GM18861 (cell line): ENCODE data around the gene SV2B.

Experiments
- ATAC-seq: cut with Tn5 transposase; IDR thresholded peaks from one replicate; pipeline ENCODE4 v1.9.1; 2021; ENCODE audit not compliant: unreplicated experiment

The SV2B gene

DNA sequence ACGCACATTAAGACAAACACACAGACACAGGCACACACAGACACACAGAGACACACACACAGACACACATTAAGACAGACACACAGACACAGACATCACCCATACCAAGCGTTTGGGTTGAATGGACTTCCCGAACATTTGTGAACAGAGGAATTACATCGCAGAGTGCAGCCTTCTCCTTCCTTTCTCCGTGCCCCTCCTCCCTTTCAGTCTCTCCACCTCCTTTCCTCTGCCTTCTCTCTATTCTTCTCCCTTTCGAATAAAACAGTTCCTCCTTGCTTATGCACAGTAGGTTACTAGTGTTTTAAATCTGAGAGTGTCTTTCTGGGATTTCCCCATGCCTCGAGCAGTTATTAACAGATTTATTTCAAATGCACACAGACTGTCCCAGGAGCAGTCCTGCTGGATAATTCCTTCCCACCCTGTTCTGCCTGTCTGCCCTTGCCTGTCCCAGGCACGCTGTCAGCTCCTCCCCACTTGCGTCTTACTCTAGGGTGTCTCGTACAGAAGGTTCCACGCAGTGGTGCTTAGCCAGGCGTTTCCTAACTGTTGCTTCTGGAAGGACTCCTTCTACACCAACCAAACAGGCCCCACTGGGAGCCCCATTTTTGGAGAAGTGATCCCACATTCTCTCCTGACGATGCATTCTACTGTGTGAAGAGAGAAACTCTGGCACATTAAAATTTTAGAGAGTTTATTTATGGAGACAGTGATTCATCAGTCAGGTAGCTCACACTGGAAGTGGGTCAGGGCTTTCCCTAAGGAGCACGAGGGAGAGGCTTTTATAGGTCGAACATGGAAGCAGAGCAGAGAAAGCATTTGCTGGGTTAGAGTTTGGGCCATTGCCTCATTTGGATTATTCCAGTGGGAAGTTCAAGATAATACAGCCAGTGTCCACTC lies 163.8 kb downstream of the SV2B start:
- ATAC-seq, result no peak

DNA sequence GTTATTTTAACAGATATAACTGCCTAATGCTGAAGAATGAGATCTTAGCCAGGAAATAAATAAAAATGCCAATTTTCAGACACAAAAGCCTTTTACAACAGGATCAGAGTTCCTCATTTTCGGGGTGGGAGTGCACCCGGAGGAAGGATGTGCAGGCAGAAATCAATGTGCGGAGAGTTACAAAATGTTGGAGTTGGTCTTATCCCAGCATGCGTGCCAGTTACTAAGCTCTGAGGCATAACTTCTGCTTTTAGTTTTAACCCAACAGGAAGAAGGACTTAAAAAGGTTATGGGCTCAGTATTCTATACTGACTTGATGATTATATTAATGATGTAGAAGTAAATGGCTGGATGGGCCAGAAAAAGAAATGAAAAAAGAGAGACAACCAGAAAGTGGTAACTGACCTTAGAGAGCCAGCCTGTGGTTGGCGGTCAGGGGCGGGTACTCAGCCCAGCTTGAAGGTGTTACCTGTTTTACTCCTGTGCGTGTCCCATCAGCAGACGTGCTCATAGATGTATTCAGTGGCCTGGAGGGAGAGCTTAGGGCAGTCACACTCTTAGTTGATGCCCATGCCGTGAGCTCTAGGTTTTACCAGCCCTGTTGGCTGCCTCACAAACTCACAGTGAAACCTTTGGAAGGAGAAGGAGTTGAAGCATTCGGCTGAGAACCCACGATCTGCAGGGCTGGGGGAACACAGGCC lies 164.7 kb downstream of the SV2B start:
- no peak for ATAC-seq

DNA sequence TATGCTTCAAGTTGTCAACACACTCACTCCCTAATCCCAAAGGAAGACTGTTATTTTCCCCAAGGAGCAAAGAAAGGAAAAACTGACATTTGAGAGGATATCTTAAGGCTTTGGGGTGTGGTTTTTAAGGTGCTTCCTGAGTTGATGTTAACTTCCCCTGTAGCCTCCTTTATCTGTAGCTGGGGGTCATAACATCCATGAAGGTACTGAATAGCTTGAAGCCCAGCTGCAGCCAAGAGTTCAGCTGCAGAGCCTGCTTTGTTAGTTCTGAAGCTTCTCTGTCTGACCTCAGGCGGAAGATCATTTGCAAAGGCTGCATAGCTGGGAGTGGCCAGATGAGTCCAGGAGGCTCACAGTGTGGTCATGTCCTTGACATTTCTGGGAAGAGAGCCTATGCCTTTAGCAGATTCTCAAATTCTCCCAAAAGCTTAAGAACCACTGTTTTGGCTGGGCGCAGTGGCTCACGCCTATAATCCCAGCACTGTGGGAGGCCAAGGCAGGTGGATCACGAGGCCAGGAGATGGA lies 165.4 kb downstream of the SV2B start:
- ATAC-seq, result no peak

DNA sequence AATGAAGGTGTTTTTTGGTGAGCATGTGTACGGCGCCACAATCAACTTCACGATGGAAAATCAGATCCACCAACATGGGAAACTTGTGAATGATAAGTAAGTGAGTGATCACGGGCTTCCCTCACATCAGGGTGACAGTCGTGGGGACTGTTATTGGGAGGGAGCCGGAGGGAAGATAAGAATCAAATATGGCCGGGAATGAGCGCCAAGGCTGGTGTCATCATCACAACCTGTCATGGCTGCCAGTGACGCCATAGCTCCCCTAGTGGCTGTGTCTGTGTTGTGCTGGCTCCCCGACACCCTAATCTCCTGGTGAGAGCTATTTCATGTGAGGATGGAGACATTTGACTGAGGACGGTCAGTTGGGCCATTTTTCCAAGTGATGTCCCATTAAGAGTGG lies 168.5 kb downstream of the SV2B start:
- no peak for ATAC-seq

DNA sequence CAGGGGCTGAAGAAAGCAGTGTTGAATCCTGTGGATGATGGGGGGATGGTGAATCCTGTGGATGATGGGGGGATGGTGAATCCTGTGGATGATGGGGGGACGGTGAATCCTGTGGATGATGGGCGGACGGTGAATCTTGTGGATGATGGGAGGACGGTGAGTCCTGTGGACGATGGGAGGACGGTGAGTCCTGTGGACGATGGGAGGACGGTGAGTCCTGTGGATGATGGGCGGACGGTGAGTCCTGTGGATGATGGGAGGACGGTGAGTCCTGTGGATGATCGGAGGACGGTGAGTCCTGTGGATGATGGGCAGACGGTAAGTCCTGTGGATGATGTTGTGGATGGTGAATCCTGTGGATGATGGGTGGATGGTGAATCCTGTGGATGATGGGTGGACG lies 170.7 kb downstream of the SV2B start:
- no peak for ATAC-seq

DNA sequence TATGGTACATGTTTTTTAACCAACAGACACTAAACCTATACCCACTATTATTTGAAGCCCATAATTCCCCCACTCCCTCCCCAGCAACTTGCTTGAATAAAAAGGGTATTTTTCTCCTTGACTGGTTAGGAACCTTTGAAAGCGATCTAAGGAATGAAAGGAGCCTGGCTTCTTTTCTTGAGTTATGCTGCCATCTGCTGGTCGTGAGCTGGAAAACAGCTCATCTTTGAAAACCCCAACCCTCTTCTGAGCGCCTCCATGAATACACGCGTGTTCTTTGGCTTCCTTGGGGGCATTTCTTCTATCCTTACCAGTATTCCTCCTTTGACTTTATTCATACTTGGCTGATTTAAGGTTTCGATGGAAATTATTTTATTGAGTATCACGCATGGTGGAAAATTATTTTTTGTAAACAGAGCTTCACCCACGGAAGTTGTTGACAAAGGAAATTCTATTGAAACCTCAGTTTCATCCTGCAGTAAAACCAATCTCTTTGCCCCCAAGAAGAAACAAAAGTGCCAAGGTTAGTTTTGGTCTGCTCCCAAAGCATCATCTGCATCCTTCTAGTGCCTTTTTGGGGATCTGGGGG lies 171.6 kb downstream of the SV2B start:
- ATAC-seq, result peak; percentile 51

DNA sequence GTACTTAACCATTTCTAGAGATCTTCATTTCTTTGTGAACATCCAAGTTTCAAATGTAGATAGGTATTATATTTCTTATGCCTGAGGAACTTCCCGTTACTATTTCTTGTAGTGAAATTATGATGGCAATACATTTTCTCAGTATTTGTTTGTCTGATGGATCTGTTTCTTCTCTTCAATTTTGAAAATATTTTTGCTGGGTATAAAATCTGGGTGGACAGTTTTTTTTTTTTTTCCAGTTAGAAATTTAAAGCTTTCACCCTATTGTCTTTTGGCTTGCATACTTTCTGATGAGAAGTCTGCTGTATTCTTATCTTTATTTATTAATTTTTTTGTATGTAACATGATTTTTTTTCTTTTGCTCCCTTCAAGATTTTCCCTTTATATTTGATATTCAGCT lies 175.8 kb downstream of the SV2B start:
- ATAC-seq, result no peak

DNA sequence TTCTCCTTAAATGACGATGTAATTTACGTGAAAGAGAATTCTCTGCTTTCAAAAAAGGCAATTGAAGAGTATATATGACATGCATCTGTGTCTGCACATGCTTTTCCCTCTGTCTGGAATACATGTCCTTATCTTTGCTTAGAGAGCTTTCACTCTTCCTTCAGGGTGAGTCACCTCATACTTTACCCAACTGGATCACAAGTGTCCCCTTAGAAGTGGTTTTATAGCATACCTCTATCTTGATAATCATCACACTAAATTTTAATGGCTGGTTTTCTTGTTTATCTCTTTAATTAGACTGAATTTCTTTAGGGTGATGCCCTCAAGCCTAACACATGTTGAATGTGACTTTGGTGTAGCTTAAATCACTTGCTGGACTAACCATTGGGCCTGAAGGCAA lies 178.9 kb downstream of the SV2B start:
- ATAC-seq, result no peak

DNA sequence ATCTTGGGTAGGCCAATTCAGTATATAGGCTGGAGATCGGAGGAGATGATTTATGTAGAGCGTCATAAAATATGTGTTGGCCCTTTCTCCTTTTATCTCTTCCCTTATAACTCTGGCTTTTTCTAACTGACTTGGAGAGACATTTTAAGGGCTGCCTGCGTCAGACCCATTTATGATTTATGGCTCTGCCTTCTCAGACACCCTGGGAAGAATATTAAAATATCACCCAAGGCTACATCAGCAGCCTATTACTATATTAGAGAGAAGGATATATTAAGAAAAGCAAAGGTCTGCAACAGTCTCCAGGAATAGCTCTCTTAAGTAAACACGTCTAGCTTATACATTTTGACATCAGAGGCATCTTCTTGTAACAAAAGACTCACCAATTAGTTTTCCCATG lies 179.4 kb downstream of the SV2B start:
- ATAC-seq, result no peak

DNA sequence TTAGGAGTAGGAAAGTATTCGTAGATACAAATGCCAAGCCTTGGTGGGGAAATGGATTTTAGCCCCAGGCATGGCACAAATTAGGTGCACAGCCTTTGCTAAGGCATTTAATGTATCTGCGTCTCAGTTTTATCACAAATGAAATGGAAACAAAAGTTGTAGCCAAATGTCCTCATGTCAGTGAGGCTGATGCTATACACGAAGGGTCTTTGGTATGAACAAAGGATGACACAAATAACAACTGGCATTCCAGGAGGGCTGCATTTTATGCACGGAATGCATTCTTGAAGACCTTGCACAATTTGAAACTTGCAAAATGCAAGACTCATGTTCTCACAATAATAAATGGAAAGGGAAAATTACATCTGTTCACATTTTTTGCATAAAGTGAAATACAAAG lies 181.9 kb downstream of the SV2B start:
- ATAC-seq, result no peak

DNA sequence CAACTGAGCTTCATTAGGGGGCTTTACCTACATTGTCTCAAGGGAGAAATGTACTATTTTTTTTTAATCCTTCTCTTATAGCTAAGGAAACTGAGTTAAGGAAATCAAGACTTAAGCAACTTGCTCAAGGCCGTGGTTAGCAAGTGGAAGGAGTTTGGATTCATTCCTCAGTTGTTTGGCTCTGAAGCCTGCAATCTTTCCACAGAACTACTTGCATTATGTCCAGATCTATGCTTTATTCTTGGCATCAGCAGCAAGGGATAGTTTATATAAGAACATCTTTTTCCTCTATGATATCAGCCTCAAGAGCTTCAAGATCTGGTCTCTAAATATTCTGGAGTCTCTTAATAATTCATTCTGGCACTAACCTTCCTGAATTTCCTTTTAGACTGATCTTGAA lies 182.4 kb downstream of the SV2B start:
- ATAC-seq, result no peak

DNA sequence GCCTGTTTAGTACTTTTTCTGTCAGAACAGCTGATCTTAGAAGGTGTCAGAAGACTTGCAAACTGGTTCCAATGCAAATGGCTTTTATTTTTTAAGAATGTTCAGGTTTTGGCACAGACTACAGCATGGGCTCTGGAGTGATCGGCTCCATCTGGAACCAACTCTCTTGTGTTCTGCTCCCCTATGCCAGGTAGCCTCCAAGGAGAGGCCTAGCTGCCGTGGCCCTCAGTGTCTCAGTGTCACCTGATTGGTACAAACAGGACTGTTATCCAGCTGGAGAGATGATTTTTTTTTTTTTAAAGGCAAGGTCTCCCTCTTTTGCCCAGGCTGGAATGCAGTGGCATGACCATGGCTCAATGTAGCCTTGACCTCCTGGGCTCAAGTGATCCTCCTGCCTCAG lies 183.1 kb downstream of the SV2B start:
- no peak for ATAC-seq

DNA sequence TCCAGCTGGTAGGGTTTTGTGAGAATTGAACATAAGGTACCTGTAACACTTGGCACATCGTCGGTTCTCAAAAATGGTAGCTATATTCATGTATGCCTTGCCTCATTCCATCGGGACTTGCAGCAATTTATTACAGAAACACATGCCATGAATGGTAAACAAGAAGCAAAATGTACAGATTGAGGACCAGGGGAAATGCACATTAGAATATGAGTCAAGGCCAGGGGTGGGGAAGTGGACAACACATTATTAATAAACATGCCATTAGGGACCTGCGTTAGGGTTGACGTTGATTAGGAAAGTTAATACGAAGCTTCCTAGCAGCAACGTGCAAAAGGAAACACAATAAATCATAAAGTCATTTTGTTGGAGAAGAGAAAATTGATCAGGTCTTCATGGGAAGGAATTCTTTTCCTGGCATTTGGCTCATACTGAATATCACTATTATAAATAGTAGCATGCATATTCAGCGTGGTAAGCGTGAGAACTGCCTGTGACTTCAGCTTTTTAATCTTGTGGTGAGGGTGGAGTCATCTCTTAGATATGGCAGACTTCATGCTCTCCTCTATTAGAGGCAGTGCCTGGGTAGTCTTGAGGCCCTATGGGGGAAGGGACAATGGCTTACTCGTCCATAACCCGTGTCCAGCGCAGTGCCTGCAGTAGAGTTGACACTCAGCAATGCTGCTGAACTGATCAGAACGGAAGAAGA lies 184.9 kb downstream of the SV2B start:
- no peak for ATAC-seq

DNA sequence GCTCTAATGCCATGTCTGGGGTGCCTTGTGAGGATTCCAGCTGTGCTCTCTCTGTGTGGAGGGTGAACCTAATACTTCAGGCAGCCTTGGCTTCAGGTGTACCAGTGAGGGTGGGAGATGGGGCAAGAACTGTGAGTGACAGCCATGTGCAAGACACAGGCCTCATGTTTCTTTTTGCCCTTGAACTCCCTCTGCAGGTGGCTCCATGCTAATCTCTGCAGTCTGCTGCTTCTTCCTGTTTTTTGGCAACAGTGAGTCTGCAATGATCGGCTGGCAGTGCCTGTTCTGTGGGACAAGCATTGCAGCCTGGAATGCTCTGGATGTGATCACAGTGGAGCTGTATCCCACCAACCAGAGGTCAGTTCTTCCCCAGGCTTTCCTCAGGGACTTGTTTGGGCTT lies 189.3 kb downstream of the SV2B start:
- no peak for ATAC-seq

DNA sequence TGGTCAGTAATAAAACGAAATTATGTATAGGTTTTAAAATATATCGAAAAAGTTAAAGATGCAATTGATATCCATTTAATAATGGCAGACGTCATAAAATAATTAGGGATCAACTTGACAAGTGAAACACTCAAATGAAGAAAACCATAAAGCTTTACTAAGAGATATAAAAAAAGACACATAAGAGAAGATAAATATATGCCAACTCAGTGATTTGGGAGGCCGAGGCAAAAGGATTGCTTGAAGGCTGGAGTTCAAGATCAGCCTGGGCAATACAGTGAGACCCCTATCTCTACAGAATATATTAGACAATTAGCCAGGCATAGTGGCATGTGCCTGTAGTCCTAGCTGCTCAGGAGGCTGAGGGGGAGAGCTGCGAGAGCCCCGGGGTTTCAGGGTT lies 190.5 kb downstream of the SV2B start:
- no peak for ATAC-seq

DNA sequence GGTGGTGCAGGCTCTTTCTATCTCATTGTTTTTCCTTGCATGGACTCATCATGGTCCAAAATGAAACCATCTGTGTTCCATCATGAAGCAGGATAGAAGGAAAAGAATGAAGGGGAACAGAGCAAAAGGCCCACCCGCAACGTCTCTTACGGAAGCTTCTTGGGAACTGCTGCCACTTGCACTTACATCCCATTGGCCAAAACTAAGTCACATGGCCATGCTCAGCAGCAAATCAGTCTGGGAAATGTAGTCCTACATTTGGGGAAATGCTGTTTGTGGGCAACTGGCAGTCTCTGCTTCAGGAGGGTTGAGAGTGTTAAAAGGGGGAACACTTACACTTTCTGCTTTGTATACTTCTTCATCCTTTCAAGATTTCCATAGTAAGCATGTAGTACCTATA lies 191.6 kb downstream of the SV2B start:
- peak; percentile 64 for ATAC-seq

DNA sequence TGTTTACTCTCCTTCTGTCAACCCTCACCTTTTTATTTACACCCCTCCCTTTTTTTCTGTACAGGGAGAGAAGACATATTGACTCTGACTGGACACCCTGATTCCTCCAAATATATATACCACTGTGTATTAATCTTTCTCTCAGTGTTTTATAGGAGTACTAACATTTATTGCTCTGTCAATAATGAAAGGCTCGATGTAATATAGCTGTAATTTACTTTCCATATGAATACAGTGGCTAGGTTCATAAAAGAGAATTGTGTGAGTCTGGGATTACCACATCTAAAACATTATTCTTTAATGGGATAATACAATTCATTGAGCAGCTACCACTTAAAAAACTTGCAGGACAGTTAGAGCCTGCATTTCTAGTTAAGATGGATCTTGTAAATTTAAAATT lies 194.3 kb downstream of the SV2B start:
- ATAC-seq, result no peak

DNA sequence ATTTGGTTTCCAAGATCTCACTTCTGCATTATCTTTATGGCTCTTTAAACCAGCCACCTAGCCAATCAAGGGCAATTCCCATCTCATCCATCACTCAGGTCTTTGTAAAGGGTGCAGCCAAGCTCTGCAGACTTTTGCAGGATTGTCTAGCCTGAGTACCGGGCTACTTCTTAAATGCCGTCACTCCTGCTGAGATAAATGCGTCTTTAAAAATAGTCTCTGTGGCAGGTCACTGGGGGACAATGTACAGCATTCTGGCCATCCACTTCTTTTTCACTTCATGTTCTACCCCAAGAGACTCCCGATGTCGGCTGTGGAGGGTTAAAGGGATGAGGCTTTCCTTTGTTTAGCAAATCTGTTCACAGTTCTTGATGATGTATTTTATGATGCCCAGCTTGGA lies 194.7 kb downstream of the SV2B start:
- ATAC-seq, result no peak

DNA sequence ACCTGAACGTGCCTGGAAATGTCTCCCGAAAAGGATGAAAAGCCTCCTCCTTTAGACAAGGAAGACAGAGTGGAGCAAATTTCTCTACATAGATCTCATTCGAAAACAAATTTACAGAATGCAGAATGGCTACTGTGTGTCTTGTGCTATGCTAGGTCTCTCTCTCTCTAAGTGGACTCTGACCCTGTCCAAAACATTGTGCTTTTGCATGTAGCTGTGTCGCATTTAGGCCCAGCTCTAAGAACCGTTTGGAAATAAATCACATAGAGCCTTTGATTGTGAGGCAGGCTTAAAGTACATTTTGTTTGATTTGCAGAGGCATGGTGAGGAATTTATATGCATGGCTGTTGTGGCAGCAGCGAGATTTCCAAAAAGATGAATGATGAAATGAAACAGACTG lies 198.0 kb downstream of the SV2B start:
- ATAC-seq, result no peak

DNA sequence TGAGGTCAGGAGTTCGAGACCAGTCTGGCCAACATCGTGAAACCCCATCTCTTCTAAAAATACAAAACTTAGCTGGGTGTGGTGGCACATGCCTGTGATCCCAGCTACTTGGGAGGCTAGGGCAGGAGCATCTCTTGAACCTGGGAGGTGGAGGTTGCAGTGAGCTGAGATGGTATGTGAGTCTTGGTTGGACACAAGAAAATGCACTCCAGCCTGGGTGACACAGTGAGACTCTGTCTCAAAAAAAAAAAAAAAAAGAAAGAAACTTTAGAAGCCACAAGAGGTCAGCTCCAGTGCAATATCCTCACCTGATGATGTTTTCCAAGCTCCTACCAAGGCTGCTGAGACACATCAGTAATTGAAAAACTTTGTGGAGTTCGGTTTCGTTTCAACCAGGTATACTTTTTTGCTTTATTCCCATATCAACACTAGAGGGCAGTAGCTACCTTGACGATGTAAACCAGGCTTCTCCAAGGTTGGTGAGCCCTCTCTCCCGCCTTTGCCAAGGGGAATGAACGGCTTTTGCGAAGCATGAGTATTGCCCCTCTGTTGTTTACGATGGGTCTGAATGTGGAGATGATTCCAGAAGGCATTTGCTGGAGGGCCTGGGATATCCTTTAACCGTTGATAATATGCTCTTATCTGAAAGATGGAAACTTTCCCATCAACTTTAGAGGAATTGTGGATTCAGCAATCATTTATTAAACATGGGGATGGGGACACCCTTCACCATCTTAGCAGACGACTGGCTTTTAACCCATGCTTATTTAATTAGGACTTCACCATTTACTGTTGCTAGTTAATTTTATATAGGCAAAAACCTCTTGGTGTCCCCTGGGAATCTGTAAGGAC lies 202.8 kb downstream of the SV2B start:
- no peak for ATAC-seq
